Activated CD8-positive, alpha-beta T cell treated with anti-CD3 and anti-CD28 coated beads for 36 hours (primary cell): ENCODE data around the gene SLC19A3. TPM values are rescaled to one million over a fixed set of nuclear protein-coding genes. Genes with fewer than 3 reads are reported as not detected.
"Not testable (repeated sequence)": the region's sequence is repeated elsewhere in the genome, so short reads cannot be mapped to it uniquely, and the experiment has no call there.

Source experiments
- ATAC-seq: fragments of 200-7000 bp; cut with Tn5 transposase; one replicate; pipeline ENCODE4 v1.10.0; 2021; ENCODE audit warnings: mild to moderate bottlenecking, moderate library complexity
- CTCF ChIA-PET: fragments of 350-600 bp; sonication (Branson Sonifier 250); formaldehyde crosslinking; loops from one replicate; lab custom pipeline; 2021; ENCODE audit warnings: antibody characterized with exemption; lab: Charles Lee
- POLR2A ChIA-PET: fragments of 350-600 bp; sonication (Branson Sonifier 250); formaldehyde crosslinking; loops from one replicate; lab custom pipeline; 2021; ENCODE audit warnings: antibody characterized with exemption; lab: Charles Lee
- DNase-seq: peaks from one replicate; pipeline ENCODE4 v3.0.0-alpha.2; 2020
- H3K27ac Mint-ChIP-seq: one replicate; pipeline ENCODE4 v1.8.0; 2021; ENCODE audit warnings: mild to moderate bottlenecking, mixed read lengths
- H3K27me3 Mint-ChIP-seq: one replicate; pipeline ENCODE4 v1.8.0; 2021; ENCODE audit warnings: mixed read lengths
- H3K36me3 Mint-ChIP-seq: one replicate; pipeline ENCODE4 v1.8.0; 2021; ENCODE audit warnings: low read depth, mixed read lengths
- H3K4me1 Mint-ChIP-seq: one replicate; pipeline ENCODE4 v1.8.0; 2021; ENCODE audit warnings: low read depth, mixed read lengths
- H3K4me3 Mint-ChIP-seq: one replicate; pipeline ENCODE4 v1.8.0; 2021; ENCODE audit warnings: mild to moderate bottlenecking, moderate library complexity, mixed read lengths
- H3K9me3 Mint-ChIP-seq: one replicate; pipeline ENCODE4 v1.8.0; 2021; ENCODE audit warnings: mixed read lengths
- intact Hi-C: fragments of 100-400 bp; cut with micrococcal nuclease; formaldehyde crosslinking; loops from one replicate; pipeline ENCODE4 v1.10.0; 2022
- total RNA-seq, 2 experiments: library from RNA; stranded (reverse); gene quantifications; one replicate each; pipeline ENCODE4 v1.2.3, GENCODE V29; 2021
- TF ChIP-seq, protein P1 (sequence below): fragments of 200-600 bp; IDR thresholded peaks from one replicate; pipeline ENCODE4 v1.8.0; 2022; ENCODE audit warnings: antibody characterized with exemption, mild to moderate bottlenecking

SLC19A3 gene
- total RNA-seq, 2 experiments from 2014 or later, result not detected

- no peak within 1 kb of the TSS for H3K27ac Mint-ChIP-seq
- DNase-seq (no peak), ATAC-seq (no peak)
- H3K4me3 Mint-ChIP-seq, result no peak within 1 kb of the TSS
- intact Hi-C loops, result no loop called here
- CTCF ChIA-PET, result no interaction called here
- TF ChIP-seq, protein P1, sequence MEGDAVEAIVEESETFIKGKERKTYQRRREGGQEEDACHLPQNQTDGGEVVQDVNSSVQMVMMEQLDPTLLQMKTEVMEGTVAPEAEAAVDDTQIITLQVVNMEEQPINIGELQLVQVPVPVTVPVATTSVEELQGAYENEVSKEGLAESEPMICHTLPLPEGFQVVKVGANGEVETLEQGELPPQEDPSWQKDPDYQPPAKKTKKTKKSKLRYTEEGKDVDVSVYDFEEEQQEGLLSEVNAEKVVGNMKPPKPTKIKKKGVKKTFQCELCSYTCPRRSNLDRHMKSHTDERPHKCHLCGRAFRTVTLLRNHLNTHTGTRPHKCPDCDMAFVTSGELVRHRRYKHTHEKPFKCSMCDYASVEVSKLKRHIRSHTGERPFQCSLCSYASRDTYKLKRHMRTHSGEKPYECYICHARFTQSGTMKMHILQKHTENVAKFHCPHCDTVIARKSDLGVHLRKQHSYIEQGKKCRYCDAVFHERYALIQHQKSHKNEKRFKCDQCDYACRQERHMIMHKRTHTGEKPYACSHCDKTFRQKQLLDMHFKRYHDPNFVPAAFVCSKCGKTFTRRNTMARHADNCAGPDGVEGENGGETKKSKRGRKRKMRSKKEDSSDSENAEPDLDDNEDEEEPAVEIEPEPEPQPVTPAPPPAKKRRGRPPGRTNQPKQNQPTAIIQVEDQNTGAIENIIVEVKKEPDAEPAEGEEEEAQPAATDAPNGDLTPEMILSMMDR, result no peak
- no peaks in the 10 kb centered on the region for H3K4me1 Mint-ChIP-seq
- POLR2A ChIA-PET, result no interaction called here
- peaks cover 9% of the 10 kb centered on the region for H3K27me3 Mint-ChIP-seq
- no peaks in the 10 kb centered on the region for H3K9me3 Mint-ChIP-seq
- H3K36me3 Mint-ChIP-seq, result no peaks in the 10 kb centered on the region
Observed at GRCh38 chr2:227728035-227728434, 10.2 kb upstream of the SLC19A3 start, which contains the start of gene SCYGR7. SCYGR7 (plus strand) TSS chr2:227728335; CDS start chr2:227728335, 0 bp downstream.

GRCh38 chr2:227724394-227725039, 6.7 kb upstream of the SLC19A3 start, which contains the start of gene SCYGR6:
SCYGR6 (minus strand) TSS chr2:227724757; CDS start chr2:227724757, 0 bp downstream.
- Mint-ChIP-seq H3K9me3 (no peaks in the 10 kb centered on the region), H3K27me3 (peaks cover 10% of the 10 kb centered on the region), H3K4me3 (no peak within 1 kb of the TSS), H3K36me3 (no peaks in the 10 kb centered on the region), H3K27ac (no peak within 1 kb of the TSS), H3K4me1 (no peaks in the 10 kb centered on the region)
- ATAC-seq (no peak), DNase-seq (no peak)
- TF ChIP-seq, protein P1, result no peak
- ChIA-PET POLR2A (no interaction called here), CTCF (no interaction called here)
- intact Hi-C loops, result no loop called here

GRCh38 chr2:227722821-227723220, 5.0 kb upstream of the SLC19A3 start:
- H3K4me1 Mint-ChIP-seq, intact Hi-C loops, H3K9me3 Mint-ChIP-seq, CTCF ChIA-PET, H3K27ac Mint-ChIP-seq, H3K36me3 Mint-ChIP-seq, DNase-seq, H3K27me3 Mint-ChIP-seq, ATAC-seq, POLR2A ChIA-PET, H3K4me3 Mint-ChIP-seq: not testable (repeated sequence)

DNA sequence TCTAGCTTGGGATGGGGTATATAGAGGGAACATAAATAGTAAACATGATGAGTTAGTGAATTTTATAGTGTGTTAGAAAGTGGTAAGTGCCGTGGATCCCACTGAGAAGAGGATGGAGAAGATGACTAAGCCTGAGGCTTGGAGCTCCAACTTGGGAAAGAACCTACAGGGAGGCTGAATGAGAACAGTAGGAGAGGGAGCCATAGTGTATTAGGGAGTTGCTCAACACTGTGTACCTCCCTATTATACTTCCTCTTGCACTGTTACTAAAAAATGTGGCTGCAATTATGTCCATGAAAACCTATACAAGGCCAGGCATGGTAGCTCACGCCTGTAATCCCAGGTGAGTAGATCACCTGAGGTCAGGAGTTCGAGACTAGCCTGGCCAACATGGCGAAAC, 2.9 kb upstream of the SLC19A3 start:
- Mint-ChIP-seq H3K4me3 (no peak overlapping the region), H3K9me3 (no peaks in the 10 kb centered on the region), H3K27ac (no peak overlapping the region), H3K27me3 (peaks cover 11% of the 10 kb centered on the region), H3K4me1 (no peaks in the 10 kb centered on the region), H3K36me3 (no peaks in the 10 kb centered on the region)
- DNase-seq, result no peak
- ChIA-PET POLR2A (no interaction called here), CTCF (interaction anchor here (1.1 to 1.7 kb wide), 2 partner anchors 45 to 169 kb away, joined by 3 to 5 read pairs; no protein-coding TSS in a partner anchor)
- intact Hi-C loops, result no loop called here
- ATAC-seq, result no peak
- TF ChIP-seq, protein P1, result no peak

DNA sequence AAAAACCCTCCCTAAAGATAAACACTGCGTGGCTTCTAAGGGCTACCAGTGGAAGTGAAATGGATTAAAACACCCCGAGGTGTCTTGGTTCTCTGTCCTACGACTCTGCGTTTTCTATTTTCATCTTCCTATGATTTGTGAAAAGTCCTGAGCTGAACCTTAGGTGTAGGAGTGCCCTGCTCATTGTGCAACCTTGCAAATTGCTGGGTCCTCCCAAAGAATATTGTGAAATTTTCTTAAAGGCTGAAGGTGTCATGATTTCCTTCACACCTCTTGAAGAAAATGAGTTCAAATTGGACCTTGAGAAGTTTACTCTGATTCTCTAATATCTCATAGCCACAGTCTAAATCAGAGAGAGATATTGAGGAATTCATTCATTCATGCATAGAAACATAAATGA, 1.8 kb upstream of the SLC19A3 start:
- POLR2A ChIA-PET, result no interaction called here

More for the DNA sequence above, 1.8 kb upstream of the SLC19A3 start:
- CTCF ChIA-PET, result interaction anchor here (1.7 kb wide), 1 partner anchor 46 kb away, joined by 5 read pairs; no protein-coding TSS in a partner anchor
- TF ChIP-seq, protein P1, result no peak
- no peak overlapping the region for H3K27ac Mint-ChIP-seq
- peaks cover 14% of the 10 kb centered on the region for H3K27me3 Mint-ChIP-seq
- H3K36me3 Mint-ChIP-seq, result no peaks in the 10 kb centered on the region
- no peak overlapping the region for H3K4me3 Mint-ChIP-seq
- DNase-seq (no peak), ATAC-seq (no peak)
- intact Hi-C loops, result no loop called here
- no peaks in the 10 kb centered on the region for H3K4me1 Mint-ChIP-seq
- no peaks in the 10 kb centered on the region for H3K9me3 Mint-ChIP-seq
